GM12872 (cell line): ENCODE measurements around the gene SLC25A21.

ENCODE experiments used
- TF ChIP-seq, protein P1 (sequence below): IDR thresholded peaks from 3 replicates; pipeline ENCODE4 v1.5.1; 2011; ENCODE audit warnings: low read depth, mild to moderate bottlenecking, low read length, moderate library complexity; ENCODE audit not compliant: insufficient read depth

SLC25A21 gene

DNA sequence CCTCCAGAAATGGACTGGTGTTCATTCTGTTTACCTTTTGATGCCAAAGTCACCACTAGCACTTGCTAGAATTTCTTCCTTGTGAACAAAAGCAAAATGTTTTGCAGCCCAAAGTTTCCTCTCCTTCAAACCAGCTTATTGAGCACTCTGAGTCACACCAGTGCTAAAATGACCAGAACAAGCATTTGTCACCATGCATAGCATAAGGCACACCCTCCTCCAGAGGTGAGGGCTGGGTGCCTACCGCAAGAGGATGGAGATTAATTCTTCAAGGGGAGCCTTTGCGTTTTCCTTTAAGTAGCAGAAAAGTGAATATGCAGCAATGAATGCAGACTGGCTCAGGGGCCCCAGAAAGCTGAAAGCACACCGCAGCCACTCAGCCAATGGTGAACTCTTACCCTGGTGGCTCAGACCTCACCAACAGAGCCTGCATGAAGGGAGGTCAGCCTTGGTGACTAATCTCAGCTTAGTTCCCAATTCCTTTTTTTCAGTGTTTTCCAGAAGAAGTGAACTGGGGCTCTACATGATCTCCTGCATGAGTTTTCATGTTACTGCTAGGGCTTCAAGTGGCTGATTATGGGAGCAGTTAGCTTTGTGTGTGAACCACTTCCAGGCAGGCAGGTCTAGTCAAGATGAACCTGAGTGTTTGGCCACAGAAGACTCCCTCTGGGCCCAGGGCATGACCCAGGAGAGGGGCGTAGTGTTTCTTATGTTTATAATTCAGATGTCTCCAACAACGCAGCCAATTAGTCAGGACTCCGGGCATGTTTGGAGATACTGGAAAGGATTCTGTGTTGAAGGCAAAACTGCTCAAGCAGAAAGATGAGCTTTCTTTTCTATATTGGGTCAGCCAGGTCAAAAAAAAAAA, 414.4 kb downstream of the SLC25A21 start:
- TF ChIP-seq, protein P1, sequence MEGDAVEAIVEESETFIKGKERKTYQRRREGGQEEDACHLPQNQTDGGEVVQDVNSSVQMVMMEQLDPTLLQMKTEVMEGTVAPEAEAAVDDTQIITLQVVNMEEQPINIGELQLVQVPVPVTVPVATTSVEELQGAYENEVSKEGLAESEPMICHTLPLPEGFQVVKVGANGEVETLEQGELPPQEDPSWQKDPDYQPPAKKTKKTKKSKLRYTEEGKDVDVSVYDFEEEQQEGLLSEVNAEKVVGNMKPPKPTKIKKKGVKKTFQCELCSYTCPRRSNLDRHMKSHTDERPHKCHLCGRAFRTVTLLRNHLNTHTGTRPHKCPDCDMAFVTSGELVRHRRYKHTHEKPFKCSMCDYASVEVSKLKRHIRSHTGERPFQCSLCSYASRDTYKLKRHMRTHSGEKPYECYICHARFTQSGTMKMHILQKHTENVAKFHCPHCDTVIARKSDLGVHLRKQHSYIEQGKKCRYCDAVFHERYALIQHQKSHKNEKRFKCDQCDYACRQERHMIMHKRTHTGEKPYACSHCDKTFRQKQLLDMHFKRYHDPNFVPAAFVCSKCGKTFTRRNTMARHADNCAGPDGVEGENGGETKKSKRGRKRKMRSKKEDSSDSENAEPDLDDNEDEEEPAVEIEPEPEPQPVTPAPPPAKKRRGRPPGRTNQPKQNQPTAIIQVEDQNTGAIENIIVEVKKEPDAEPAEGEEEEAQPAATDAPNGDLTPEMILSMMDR = no peak

DNA sequence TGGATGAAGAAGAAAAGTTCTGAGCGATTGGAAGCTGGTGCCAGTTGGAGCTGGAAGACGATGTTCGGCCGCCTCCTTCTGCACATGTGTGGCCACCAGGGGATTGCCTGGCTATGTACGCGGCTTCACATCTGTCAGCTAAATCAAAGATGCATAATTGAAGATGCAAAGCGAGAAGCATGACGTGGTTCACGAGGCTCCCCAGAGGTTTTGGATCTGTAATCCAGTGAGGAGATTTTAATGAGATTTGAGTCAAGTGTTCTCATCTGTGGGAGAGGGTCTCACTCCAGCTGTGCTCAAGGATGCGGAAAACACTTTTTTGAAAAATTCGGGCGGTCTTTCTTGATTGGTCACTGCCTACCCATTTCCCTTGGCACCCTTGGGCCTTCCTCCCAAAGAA, 416.2 kb downstream of the SLC25A21 start:
- TF ChIP-seq, protein P1 = no peak

DNA sequence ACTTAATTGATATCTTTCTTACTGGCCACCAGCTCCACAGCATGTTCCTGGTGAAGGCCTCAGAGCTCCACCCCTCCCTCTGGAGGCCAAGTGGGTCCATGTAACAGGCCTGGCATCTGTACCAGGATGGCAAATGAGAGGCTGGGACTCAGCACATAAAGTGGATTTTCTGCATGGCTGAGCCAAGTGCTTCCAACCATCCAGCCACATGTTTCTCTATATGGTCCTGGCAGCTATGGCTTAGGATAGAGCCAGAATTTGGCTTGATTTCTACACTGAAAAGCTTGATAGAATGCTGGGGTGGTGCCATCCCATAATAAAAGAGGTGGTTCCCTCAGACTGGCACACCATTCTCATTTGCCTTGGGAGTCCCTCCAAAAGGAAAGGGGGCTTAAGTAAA, 416.6 kb downstream of the SLC25A21 start:
- TF ChIP-seq, protein P1 = no peak

DNA sequence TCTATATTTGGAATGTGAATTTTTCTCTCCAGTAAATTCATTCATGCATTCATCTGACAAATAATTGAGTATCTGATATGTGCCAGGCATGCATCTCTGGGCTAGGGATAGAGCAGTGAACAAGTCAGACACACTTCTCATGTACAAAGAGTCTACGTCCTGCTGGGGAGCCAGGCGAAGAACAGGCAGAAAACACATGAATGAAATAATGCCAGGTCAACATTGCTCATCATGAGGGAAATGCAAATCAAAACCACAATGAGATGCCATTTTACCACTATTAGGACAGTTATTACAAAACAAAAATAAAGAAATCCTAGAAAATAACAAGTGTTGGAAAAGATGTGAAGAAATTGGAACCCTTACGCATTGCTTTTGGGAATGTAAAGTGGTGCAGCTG, 420.5 kb downstream of the SLC25A21 start:
- TF ChIP-seq, protein P1 = no peak

DNA sequence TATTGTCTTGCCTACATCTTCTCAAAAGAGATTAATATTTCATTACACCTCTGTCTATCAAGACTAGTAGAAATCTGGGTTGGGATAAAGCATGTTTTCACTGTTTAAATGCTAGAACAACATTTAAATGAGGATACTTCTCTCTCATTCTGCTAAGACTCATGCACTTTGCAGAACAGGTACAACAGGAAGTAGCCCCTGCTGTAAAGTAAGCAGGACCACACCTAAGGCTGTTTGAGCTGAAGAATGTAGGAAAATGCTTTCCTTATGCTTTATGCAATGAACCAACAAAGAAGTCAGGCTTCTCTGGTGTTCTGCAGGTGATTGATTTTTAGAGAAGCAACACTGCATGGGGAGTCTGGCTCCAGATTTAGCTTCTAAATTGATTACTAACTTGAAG, 421.3 kb downstream of the SLC25A21 start:
- TF ChIP-seq, protein P1 = no peak

DNA sequence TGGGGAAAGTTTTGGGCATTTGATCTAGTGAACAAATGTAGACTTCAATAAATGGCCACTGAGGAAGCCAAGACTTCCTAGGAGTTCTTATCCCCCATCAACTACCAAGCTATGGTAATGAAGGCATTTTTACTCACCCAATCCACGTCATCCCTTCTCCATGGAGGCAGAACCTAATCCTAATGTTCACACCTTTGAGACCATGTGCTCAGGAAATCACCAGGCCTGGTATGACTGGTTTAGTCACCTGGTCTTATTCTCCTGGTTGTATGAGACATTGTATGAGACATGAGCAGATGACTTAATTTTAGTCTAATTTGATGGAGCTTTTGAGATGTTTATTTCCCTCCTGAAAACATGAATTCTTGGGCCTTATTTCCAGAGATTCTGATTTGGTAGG, 422.2 kb downstream of the SLC25A21 start:
- TF ChIP-seq, protein P1 = no peak

DNA sequence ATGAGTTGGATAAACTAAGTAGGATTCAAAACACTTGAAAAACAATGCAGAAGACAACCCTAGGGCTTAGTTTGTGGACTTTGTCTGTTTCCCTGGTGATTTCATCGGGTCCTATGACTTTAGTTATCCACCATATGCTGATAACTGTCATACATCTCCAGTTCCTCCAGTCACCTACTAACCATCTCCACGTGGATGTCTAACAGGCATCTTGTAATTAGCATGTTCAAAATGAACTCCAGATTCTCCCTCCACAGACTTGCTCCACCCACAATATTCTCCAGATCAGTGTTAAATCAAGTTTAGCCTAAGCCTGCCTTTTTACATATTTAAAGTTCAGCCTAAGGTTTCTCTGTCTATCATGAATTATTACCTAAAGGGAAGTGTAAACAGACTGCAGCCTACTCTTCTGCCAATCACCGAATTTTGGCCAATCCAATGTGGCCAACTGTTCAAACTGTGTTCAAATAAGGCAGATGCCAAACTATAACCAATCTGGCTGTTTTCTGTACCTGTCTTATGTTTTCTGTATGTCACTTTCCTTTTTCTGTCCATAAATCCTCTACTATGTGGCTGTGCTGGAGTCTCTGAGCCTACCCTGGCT, 423.7 kb downstream of the SLC25A21 start:
- TF ChIP-seq, protein P1 = no peak
